BLaER1 treated with 17β-estradiol and CSF1 and Interleukin-3, amounts not matched to agents 10 nM and 100 nM (cell line): Measurements from ENCODE around the gene BPIFB2.
A peak's percentile ranks its signal among the peaks of the same experiment; 100 is the strongest.

Source experiments
- H3K27ac ChIP-seq, 11 experiments: shearing (Covaris generic); formaldehyde crosslinking; 2 replicates each; pipeline ENCODE4 v1.8.1; 2022
- H3K27me3 ChIP-seq, 11 experiments: shearing (Covaris generic); formaldehyde crosslinking; 2 replicates each; pipeline ENCODE4 v1.8.1; 2022
- H3K36me3 ChIP-seq, 11 experiments: shearing (Covaris generic); formaldehyde crosslinking; 2 replicates each; pipeline ENCODE4 v1.8.1; 2022
- H3K4me1 ChIP-seq, 10 experiments: shearing (Covaris generic); formaldehyde crosslinking; 2 replicates each; pipeline ENCODE4 v1.8.1; 2022
- H3K4me2 ChIP-seq, 11 experiments: shearing (Covaris generic); formaldehyde crosslinking; 2 replicates each; pipeline ENCODE4 v1.8.1; 2022
- H3K4me3 ChIP-seq, 10 experiments: shearing (Covaris generic); formaldehyde crosslinking; 2 replicates each; pipeline ENCODE4 v1.8.1; 2022
- H3K9ac ChIP-seq, 11 experiments: shearing (Covaris generic); formaldehyde crosslinking; 2 replicates each; pipeline ENCODE4 v1.8.1; 2022
- H3K9me3 ChIP-seq, 11 experiments: shearing (Covaris generic); formaldehyde crosslinking; replicated peaks in 1 of 11; 2 replicates each; pipeline ENCODE4 v1.8.1; 2022
- H4K20me1 ChIP-seq, 11 experiments: shearing (Covaris generic); formaldehyde crosslinking; 2 replicates each; pipeline ENCODE4 v1.8.1; 2022
- Cebpa-rat ChIP-seq, 11 experiments: shearing (Covaris generic); IDR thresholded peaks; 2 replicates each; pipeline ENCODE4 v1.8.1; 2022

Gene BPIFB2

DNA sequence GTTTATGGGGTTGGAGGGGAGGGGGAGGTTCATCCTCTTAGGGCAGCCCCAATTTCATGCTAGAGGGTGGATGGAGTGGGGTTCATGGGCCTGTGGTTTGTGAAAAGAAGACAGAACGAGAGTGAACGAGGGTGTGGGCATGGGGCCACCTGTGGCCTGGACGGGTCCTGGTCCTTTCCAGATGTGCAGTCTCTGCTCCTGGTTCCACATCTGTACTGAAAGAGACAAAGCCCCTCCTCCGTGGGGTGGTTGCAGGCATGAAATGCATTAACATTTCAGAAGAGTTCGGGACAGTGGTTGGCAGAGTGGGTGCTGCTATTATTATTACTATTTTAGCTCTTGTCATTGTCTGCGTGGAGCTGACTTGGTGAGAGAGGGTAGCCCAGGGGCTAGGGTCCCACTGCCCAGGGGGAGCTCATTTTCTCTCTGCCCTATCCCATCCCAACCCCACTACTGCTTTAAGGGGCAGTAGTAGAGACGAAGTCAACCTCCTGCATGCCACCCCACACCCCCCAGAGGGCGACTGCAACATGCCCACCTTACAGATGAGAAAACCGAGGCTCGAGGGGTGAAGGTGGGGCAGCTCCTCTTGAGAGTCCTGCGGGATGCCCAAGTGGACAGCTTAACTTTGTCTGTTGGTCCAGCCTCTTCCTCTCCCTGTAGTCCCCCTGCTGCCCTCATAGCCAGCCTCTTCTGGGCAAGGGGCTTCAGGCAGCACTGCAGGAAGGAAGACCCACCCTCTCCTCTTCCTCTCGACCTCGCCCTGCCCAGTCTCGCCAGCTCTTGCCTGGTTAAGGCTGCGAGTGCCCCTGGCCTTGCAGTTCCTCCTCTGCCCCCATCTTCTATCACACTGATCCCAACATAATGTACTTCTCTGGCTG is 8.4 kb downstream of the BPIFB2 start:
- Histone ChIP-seq H3K4me3 (no peak overlapping the region), H3K4me2 (no peak overlapping the region), H3K9ac (no peak overlapping the region), H3K9me3 (no peaks in the 10 kb centered on the region), H3K36me3 (no peaks in the 10 kb centered on the region), H4K20me1 (no peaks in the 10 kb centered on the region), H3K27ac (no peak overlapping the region), H3K27me3 (no peaks in the 10 kb centered on the region), H3K4me1 (peaks cover 0 to 16% (median 9%) of the 10 kb centered on the region in 10 experiments; a peak in 11 of 20 replicates)
- TF ChIP-seq Cebpa-rat (IDR thresholded peaks at IDR 0.05) = no peak

DNA sequence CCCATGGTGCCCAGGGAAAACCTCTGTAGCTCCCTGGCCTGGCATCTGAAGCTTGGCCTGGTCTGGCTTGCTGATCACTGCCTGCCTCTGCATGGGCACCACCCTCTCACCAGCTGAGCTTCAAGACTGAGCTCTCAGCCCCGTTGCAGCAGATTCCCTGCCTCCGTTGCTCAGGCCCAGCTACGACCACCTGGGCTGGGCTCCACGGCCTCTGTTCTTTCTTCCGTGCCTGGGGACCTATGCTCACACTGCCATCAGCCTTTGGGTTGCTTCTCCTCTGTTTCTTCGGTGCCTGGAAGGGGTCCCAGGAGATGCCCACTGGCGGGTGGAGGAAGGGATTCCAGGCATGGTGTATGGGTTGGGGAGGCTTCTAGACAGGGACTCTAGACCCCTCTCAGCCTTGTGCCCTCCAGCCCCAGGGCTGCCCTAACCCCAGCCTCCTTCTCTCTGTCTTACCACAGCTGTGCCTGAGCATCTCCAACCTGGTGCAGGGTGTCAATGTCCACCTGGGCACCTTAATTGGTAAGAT is 9.1 kb downstream of the BPIFB2 start:
- H3K27ac ChIP-seq = no peak overlapping the region
- no peak for TF ChIP-seq Cebpa-rat (IDR thresholded peaks at IDR 0.05)
- H3K4me2 ChIP-seq = no peak overlapping the region
- H3K4me1 ChIP-seq = peaks cover 0 to 16% (median 9%) of the 10 kb centered on the region in 10 experiments; a peak in 11 of 20 replicates
- no peak overlapping the region for H3K4me3 ChIP-seq
- no peaks in the 10 kb centered on the region for H3K36me3 ChIP-seq
- H3K9ac ChIP-seq = no peak overlapping the region
- H4K20me1 ChIP-seq = no peaks in the 10 kb centered on the region
- no peaks in the 10 kb centered on the region for H3K9me3 ChIP-seq
- no peaks in the 10 kb centered on the region for H3K27me3 ChIP-seq

GRCh38 chr20:33017542-33017941 is 10.0 kb downstream of the BPIFB2 start:
- H3K9ac ChIP-seq = no peak overlapping the region
- H4K20me1 ChIP-seq = no peaks in the 10 kb centered on the region
- no peak overlapping the region for H3K27ac ChIP-seq
- no peaks in the 10 kb centered on the region for H3K27me3 ChIP-seq
- no peak overlapping the region for H3K4me3 ChIP-seq
- peaks cover 0 to 16% (median 9%) of the 10 kb centered on the region in 10 experiments; a peak in 12 of 20 replicates for H3K4me1 ChIP-seq
- TF ChIP-seq Cebpa-rat (IDR thresholded peaks at IDR 0.05) = no peak
- H3K9me3 ChIP-seq = no peaks in the 10 kb centered on the region
- no peaks in the 10 kb centered on the region for H3K36me3 ChIP-seq
- H3K4me2 ChIP-seq = no peak overlapping the region

- Histone ChIP-seq H3K4me1 (peaks cover 0 to 16% (median 9%) of the 10 kb centered on the region in 10 experiments; a peak in 12 of 20 replicates), H3K9ac (no peak overlapping the region)
- no peak for TF ChIP-seq Cebpa-rat (IDR thresholded peaks at IDR 0.05)
Observed at GRCh38 chr20:33018169-33018931, 10.8 kb downstream of the BPIFB2 start.

GRCh38 chr20:33019465-33020277 is 12.2 kb downstream of the BPIFB2 start:
- Histone ChIP-seq H3K9me3 (no peaks in the 10 kb centered on the region), H3K4me1 (peaks cover 0 to 6% (median 3%) of the 10 kb centered on the region in 10 experiments; a peak in 10 of 20 replicates), H3K27ac (no peak overlapping the region), H3K9ac (no peak overlapping the region), H3K36me3 (no peaks in the 10 kb centered on the region), H3K4me3 (no peak overlapping the region), H3K27me3 (no peaks in the 10 kb centered on the region), H3K4me2 (no peak overlapping the region), H4K20me1 (no peaks in the 10 kb centered on the region)
- no peak for TF ChIP-seq Cebpa-rat (IDR thresholded peaks at IDR 0.05)

More at GRCh38 chr20:33018169-33018931, 10.8 kb downstream of the BPIFB2 start:
- Histone ChIP-seq H3K4me2 (no peak overlapping the region), H3K4me3 (no peak overlapping the region), H3K9me3 (no peaks in the 10 kb centered on the region), H3K27me3 (no peaks in the 10 kb centered on the region), H3K27ac (no peak overlapping the region), H3K36me3 (no peaks in the 10 kb centered on the region), H4K20me1 (no peaks in the 10 kb centered on the region)

DNA sequence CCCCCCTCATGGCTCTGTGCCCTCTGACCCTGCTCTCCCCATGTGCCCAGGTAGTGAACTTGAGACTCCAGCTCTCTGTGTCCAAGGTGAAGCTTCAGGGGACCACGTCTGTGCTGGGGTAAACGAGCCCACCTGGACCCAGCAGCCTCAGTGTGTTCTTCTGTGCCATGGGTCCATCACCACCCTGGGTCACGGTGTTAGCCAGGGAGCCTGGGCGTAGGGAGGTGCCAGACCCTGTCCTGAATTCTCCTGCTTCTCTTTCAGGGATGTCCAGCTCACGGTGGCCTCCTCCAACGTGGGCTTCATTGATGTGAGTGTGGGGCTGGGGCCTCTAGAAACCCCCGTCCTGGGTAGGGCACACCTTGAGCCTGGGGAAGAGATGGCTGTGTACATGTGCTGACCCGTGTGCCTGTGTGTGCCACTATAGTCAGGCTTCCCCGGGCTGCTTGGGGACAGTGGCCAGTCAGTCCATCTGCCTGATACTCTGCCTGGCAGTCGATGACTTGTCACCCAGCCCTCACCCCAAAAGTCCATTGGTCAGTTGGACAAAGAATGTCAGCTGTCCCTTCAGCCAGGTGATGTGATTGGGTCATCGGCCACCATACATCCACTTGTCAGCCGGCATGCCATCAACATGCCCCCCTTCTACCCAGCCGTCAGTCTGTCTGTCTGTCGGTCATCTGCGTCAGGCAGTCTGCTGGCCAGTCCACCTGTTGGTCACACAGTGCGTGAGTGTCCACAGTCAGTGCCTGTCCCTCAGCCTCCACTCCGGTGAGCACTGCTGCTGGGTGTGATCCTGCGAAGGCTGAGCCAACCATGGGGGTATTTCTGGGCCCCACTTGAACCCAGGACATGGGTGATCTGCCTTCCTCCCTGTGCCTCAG is 13.0 kb downstream of the BPIFB2 start:
- H3K9ac ChIP-seq = no peak overlapping the region
- no peak overlapping the region for H3K4me3 ChIP-seq
- TF ChIP-seq Cebpa-rat (IDR thresholded peaks at IDR 0.05) = no peak
- H3K36me3 ChIP-seq = no peaks in the 10 kb centered on the region
- H3K4me1 ChIP-seq = peaks cover 0 to 6% (median 0%) of the 10 kb centered on the region in 10 experiments; a peak in 1 of 20 replicates
- H3K27ac ChIP-seq = no peak overlapping the region
- H3K4me2 ChIP-seq = no peak overlapping the region
- no peaks in the 10 kb centered on the region for H3K9me3 ChIP-seq
- H4K20me1 ChIP-seq = no peaks in the 10 kb centered on the region
- no peaks in the 10 kb centered on the region for H3K27me3 ChIP-seq

GRCh38 chr20:33021879-33022278 is 14.4 kb downstream of the BPIFB2 start:
- Histone ChIP-seq H3K4me1 (peaks cover 0 to 6% (median 0%) of the 10 kb centered on the region in 10 experiments; a peak in 1 of 20 replicates), H4K20me1 (no peaks in the 10 kb centered on the region), H3K36me3 (no peaks in the 10 kb centered on the region), H3K27ac (no peak overlapping the region), H3K9me3 (no peaks in the 10 kb centered on the region), H3K27me3 (no peaks in the 10 kb centered on the region), H3K9ac (no peak overlapping the region), H3K4me2 (no peak overlapping the region), H3K4me3 (no peak overlapping the region)
- TF ChIP-seq Cebpa-rat (IDR thresholded peaks at IDR 0.05) = no peak

DNA sequence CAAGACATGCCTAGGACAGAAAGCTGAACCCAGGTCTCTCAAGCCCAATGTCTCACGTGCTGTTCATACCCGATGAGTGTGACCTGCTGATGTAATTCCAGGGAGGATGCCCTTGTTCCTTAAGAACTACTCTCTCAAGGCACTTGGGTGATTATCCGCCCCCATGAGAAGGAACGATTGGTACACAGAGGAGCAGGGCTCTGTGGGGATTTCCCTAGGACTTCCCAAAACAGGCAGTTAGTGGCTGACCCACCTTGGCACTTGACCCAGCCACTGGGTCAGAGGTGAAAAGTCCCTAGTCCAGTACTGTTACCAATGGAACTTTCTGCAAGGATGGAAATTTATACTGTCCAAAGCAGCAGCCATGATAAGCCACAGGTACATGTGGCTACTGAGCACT is 14.8 kb downstream of the BPIFB2 start:
- peaks cover 0 to 6% (median 0%) of the 10 kb centered on the region in 10 experiments; a peak in 1 of 20 replicates for H3K4me1 ChIP-seq
- H3K36me3 ChIP-seq = no peaks in the 10 kb centered on the region
- H3K27me3 ChIP-seq = no peaks in the 10 kb centered on the region
- no peaks in the 10 kb centered on the region for H3K9me3 ChIP-seq
- no peak for TF ChIP-seq Cebpa-rat (IDR thresholded peaks at IDR 0.05)
- H3K27ac ChIP-seq = no peak overlapping the region
- H3K4me3 ChIP-seq = no peak overlapping the region
- peak overlapping the region in 1 of 11 experiments; percentile 9; a peak in 1 of 22 replicates for H3K4me2 ChIP-seq
- no peaks in the 10 kb centered on the region for H4K20me1 ChIP-seq
- H3K9ac ChIP-seq = no peak overlapping the region
